Endothelial cell of umbilical vein (primary cell): ENCODE results near the gene ATP5PB. TPM values are rescaled to one million over a fixed set of nuclear protein-coding genes. Genes with fewer than 3 reads are reported as not detected.

ENCODE experiments used
- BruUV-seq: library from RNA; stranded (reverse); fragments of 400-500 nt; replicated peaks from 2 replicates; lab custom pipeline; 2021; lab: Mats Ljungman, UMichigan
- CTCF ChIA-PET: fragments of 300-600, 350-600 bp; sonication (Branson Sonifier 250); formaldehyde crosslinking; loops from one replicate; lab custom pipeline; 2021; ENCODE audit warnings: antibody characterized with exemption, inconsistent platforms; lab: Charles Lee
- POLR2A ChIA-PET: fragments of 300-600, 350-600 bp; sonication (Branson Sonifier 250); formaldehyde crosslinking; loops from one replicate; lab custom pipeline; 2021; ENCODE audit warnings: antibody characterized with exemption, inconsistent platforms; lab: Charles Lee
- DNase-seq: peaks from one replicate; pipeline ENCODE4 v3.0.0-alpha.2; 2011; ENCODE audit warnings: low read depth, low spot score
- FAIRE-seq: peaks from 2 replicates; lab custom pipeline; 2011; peaks lifted over from hg19 to GRCh38; lab: Jason Lieb, UNC
- H2AFZ ChIP-seq: 2 replicates; pipeline ENCODE4 v1.6.0; 2012; ENCODE audit warnings: low read depth, low read length, control low read depth, inconsistent platforms
- H3K27ac ChIP-seq: 2 replicates; pipeline ENCODE4 v1.5.1; 2011; ENCODE audit warnings: low read depth, mild to moderate bottlenecking, control low read depth, low read length, moderate library complexity; ENCODE audit not compliant: insufficient read depth
- H3K27me3 ChIP-seq, 2 experiments: 2 replicates each; pipeline versions ENCODE4 v1.6.0 to v1.6.1; 2011; ENCODE audit warnings: low read length in 2 of 2, mixed read lengths in 1 of 2; ENCODE audit not compliant: control insufficient read depth in 2 of 2, insufficient read depth in 2 of 2
- H3K36me3 ChIP-seq, 2 experiments: 2 replicates in 1 of 2; 3 replicates in 1 of 2; pipeline ENCODE4 v1.5.1; 2011; ENCODE audit warnings: low read length in 2 of 2, mild to moderate bottlenecking in 1 of 2, moderate library complexity in 1 of 2; ENCODE audit not compliant: control insufficient read depth in 2 of 2, insufficient read depth in 2 of 2; ENCODE audit errors: extremely low read depth in 1 of 2
- H3K4me1 ChIP-seq: 3 replicates; pipeline ENCODE4 v1.5.1; 2011; ENCODE audit warnings: mild to moderate bottlenecking, low read length; ENCODE audit not compliant: control insufficient read depth, insufficient read depth; ENCODE audit errors: extremely low read depth
- H3K4me2 ChIP-seq: 2 replicates; pipeline ENCODE4 v1.6.1; 2011; ENCODE audit warnings: low read length, control low read depth, mixed read lengths; ENCODE audit not compliant: insufficient read depth
- H3K4me3 ChIP-seq, 3 experiments: fragments of 200-600 bp in 1 of 3; sonication (generic), shearing (Covaris generic) in 1 of 3; replicated peaks in 1 of 3; 2 replicates each; pipeline ENCODE4 v1.5.1; 2011 to 2016; ENCODE audit warnings: control low read depth in 3 of 3, low read length in 3 of 3, mild to moderate bottlenecking in 2 of 3, inconsistent platforms in 1 of 3, low read depth in 1 of 3, moderate library complexity in 1 of 3; ENCODE audit not compliant: insufficient read depth in 1 of 3
- H3K79me2 ChIP-seq: 2 replicates; pipeline ENCODE4 v1.6.0; 2012; ENCODE audit warnings: low read length, inconsistent platforms; ENCODE audit not compliant: control insufficient read depth, insufficient read depth
- H3K9ac ChIP-seq: replicated peaks from 2 replicates; pipeline ENCODE3; 2011; ENCODE audit warnings: low read length, control low read depth; ENCODE audit not compliant: insufficient read depth; ENCODE audit errors: extremely low read depth
- H3K9me1 ChIP-seq: replicated peaks from 3 replicates; pipeline ENCODE4 v1.6.0; 2011; ENCODE audit warnings: mild to moderate bottlenecking, low read length; ENCODE audit not compliant: control insufficient read depth, insufficient read depth; ENCODE audit errors: extremely low read depth
- H3K9me3 ChIP-seq: replicated peaks from 2 replicates; pipeline ENCODE4 v1.5.1; 2012; ENCODE audit warnings: low read length, inconsistent platforms; ENCODE audit not compliant: control insufficient read depth, insufficient read depth
- H4K20me1 ChIP-seq: replicated peaks from 2 replicates; pipeline ENCODE3; 2011; ENCODE audit warnings: mild to moderate bottlenecking, low read length; ENCODE audit not compliant: control insufficient read depth, insufficient read depth; ENCODE audit errors: extremely low read depth
- EZH2 ChIP-seq: IDR thresholded peaks from 2 replicates; pipeline ENCODE4 v1.6.1; 2012; ENCODE audit warnings: borderline replicate concordance, low read depth, mild to moderate bottlenecking, moderate library complexity, low read length, inconsistent platforms; ENCODE audit not compliant: severe bottlenecking
- FOS ChIP-seq: IDR thresholded peaks from 2 replicates; pipeline ENCODE4 v1.6.1; 2011; ENCODE audit warnings: mild to moderate bottlenecking, low read length, moderate library complexity, borderline replicate concordance; ENCODE audit not compliant: insufficient read depth
- GATA2 ChIP-seq: IDR thresholded peaks from 2 replicates; pipeline ENCODE4 v1.7.0; 2011; ENCODE audit warnings: low read depth, mild to moderate bottlenecking, moderate library complexity, mixed read lengths, low read length; ENCODE audit not compliant: insufficient read length, insufficient read depth
- JUN ChIP-seq: IDR thresholded peaks from 2 replicates; pipeline ENCODE4 v1.6.1; 2011; ENCODE audit warnings: borderline replicate concordance, low read depth; ENCODE audit not compliant: insufficient read length, insufficient read depth
- MYC ChIP-seq: IDR thresholded peaks from one replicate; pipeline ENCODE4 v1.6.1; 2011; ENCODE audit warnings: mild to moderate bottlenecking, low read depth, low read length
- POLR2A ChIP-seq: IDR thresholded peaks from 2 replicates; pipeline ENCODE4 v1.6.1; 2012; ENCODE audit warnings: low read depth, mild to moderate bottlenecking, control low read depth, low read length
- POLR2AphosphoS5 ChIP-seq: IDR thresholded peaks from 2 replicates; pipeline ENCODE4 v1.6.1; 2012; ENCODE audit warnings: low read depth, mild to moderate bottlenecking, control low read depth, low read length, moderate library complexity; ENCODE audit not compliant: insufficient read depth
- dilution Hi-C: fragments of 300-500 bp; cut with MboI; formaldehyde crosslinking; loops from one replicate; pipeline ENCODE4 v1.15.0; 2019; ENCODE audit warnings: low sequenced_read_pairs; ENCODE audit not compliant: extremely low pct_ligation_motif_present
- intact Hi-C: fragments of 100-400 bp; cut with micrococcal nuclease; formaldehyde crosslinking; loops from one replicate; pipeline ENCODE4 v1.10.0; 2022
- polyA plus RNA-seq, 4 experiments: library from polyadenylated mRNA; depleted of rRNA in 3 of 4; stranded (reverse) in 3 of 4; unstranded in 1 of 4; fragments of >200 nt; gene quantifications; 2 replicates each; pipeline versions ENCODE4 v1.2.1 to v1.2.3, GENCODE V29; 2011 to 2012; ENCODE audit warnings: missing spikeins in 1 of 4
- total RNA-seq: library from RNA; stranded (reverse); gene quantifications from 2 replicates; pipeline ENCODE4 v1.2.3, GENCODE V29; 2021
- TF ChIP-seq, protein P1 (sequence below): IDR thresholded peaks from 2 replicates; pipeline ENCODE4 v1.6.1; 2011; ENCODE audit not compliant: insufficient read depth, insufficient read length
- TF ChIP-seq, protein P2 (sequence below), 2 donors: IDR thresholded peaks; 1 replicate in 1 of 2; 2 replicates in 1 of 2; pipeline ENCODE4 v1.5.1; 2011; ENCODE audit warnings: low read length in 2 of 2, mild to moderate bottlenecking in 2 of 2, moderate library complexity in 2 of 2, control low read depth in 1 of 2, inconsistent platforms in 1 of 2, low read depth in 1 of 2; ENCODE audit not compliant: insufficient read depth in 1 of 2; ENCODE audit errors: extremely low read depth in 1 of 2

ATP5PB gene
- total and polyA plus RNA-seq, 2 donors (not counting 3 experiments of a cell fraction or from before 2014, with no cell fraction given) = 231 to 244 TPM

DNA sequence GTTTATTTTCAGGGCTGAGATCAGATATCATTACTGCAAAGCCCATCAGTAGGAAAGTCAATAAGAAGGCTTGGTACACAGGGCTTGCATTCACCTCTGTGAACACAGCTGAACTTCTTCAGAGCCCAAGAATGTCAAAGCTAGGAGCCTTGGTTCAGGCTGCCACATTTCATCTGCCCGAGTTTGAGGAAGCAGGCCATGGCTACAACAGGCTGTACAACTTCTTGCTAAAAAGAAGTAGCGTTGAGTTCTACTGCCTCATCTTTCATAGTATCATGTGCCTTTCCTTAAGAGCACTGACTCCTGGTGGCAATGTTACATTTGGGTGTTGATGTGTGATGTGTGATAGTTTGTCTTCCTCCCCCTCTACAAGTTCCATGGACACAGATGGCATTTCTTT, 34.6 kb downstream of the ATP5PB start:
- CTCF ChIA-PET = interaction anchor here (1.1 kb wide), 1 partner anchor 11 kb away, joined by 3 read pairs; no protein-coding TSS in a partner anchor
- POLR2A ChIA-PET = no interaction called here

More for the DNA sequence above, 34.6 kb downstream of the ATP5PB start:
- Histone ChIP-seq H3K27ac (no peak overlapping the region), H3K4me1 (no peaks in the 10 kb centered on the region), H3K9me3 (no peaks in the 10 kb centered on the region), H3K9me1 (no peaks in the 10 kb centered on the region), H2AFZ (no peak overlapping the region), H3K36me3 (no peaks in the 10 kb centered on the region), H3K27me3 (peaks cover 2 to 10% of the 10 kb centered on the region in 2 experiments), H3K4me3 (no peak overlapping the region), H4K20me1 (no peaks in the 10 kb centered on the region), H3K79me2 (no peaks in the 10 kb centered on the region), H3K9ac (no peak overlapping the region), H3K4me2 (no peak overlapping the region)
- no TSS peak for BruUV-seq
- no peak for DNase-seq
- no peak for TF ChIP-seq JUN
- no peak for TF ChIP-seq EZH2
- TF ChIP-seq, protein P1, sequence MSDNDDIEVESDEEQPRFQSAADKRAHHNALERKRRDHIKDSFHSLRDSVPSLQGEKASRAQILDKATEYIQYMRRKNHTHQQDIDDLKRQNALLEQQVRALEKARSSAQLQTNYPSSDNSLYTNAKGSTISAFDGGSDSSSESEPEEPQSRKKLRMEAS = no peak
- no peak for TF ChIP-seq FOS
- no peak for TF ChIP-seq POLR2AphosphoS5
- TF ChIP-seq, protein P2, sequence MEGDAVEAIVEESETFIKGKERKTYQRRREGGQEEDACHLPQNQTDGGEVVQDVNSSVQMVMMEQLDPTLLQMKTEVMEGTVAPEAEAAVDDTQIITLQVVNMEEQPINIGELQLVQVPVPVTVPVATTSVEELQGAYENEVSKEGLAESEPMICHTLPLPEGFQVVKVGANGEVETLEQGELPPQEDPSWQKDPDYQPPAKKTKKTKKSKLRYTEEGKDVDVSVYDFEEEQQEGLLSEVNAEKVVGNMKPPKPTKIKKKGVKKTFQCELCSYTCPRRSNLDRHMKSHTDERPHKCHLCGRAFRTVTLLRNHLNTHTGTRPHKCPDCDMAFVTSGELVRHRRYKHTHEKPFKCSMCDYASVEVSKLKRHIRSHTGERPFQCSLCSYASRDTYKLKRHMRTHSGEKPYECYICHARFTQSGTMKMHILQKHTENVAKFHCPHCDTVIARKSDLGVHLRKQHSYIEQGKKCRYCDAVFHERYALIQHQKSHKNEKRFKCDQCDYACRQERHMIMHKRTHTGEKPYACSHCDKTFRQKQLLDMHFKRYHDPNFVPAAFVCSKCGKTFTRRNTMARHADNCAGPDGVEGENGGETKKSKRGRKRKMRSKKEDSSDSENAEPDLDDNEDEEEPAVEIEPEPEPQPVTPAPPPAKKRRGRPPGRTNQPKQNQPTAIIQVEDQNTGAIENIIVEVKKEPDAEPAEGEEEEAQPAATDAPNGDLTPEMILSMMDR (IDR thresholded peaks at IDR 0.05; ENCODE audit: extremely low read depth in 1 of 2, insufficient read depth in 1 of 2, low read depth in 1 of 2, low read length in 2 of 2) = no peak
- TF ChIP-seq POLR2A = no peak
- TF ChIP-seq MYC = no peak
- TF ChIP-seq GATA2 = no peak
- dilution Hi-C loops = no loop called here
- intact Hi-C loops = loop anchor here (5.0 kb wide), 1 partner anchor 883 kb away; no protein-coding TSS in a partner anchor
- no peak for FAIRE-seq
